ENCODE measurements around the gene ETV6.
"Not testable (repeated sequence)": the region's sequence is repeated elsewhere in the genome, so short reads cannot be mapped to it uniquely, and the experiment has no call there.

The ETV6 gene

DNA sequence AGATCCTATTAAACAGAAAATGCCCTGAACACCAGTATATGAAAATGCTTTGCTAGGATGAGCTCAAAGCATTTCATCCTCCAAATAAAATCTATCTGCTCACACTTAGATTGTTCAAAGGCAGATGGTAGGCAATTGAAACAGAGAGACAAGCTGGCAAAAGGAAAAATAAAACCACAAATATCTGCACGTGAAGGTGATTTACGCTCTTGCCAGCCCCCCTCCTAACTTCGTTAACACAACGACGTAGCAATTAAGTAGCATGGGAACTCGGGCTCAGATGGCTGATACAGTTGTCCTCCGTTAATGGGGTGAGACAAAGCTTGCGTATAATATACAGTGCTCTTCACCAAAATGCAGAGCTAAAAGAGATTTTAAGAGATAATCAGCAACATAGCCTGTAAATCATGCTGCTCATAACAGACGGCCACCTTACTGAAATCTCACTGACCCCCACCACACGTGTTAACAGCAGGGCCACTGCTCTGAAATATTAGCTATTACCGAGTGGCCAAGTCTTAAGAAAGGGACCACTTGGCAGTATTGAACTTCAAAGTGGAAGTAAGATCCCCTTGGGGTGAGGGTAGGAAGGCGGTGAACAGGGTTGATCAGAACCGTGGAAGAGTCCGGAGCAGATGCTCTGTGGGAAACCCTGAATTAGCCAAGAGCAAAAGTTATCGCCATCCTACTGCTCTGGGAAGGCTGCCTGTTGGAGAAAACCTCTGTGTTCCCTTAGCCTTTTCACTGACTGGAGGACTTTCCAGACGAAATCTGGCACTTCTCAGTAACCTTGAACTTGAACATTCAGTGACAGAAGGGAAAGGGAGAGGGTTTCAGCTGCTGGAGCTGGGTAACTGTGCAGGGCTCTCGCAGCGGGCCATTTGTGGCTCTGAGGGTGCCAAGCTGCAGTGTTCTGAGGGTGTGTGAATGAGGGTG, 23.1 kb downstream of the ETV6 start:
- no peak for DNase-seq

DNA sequence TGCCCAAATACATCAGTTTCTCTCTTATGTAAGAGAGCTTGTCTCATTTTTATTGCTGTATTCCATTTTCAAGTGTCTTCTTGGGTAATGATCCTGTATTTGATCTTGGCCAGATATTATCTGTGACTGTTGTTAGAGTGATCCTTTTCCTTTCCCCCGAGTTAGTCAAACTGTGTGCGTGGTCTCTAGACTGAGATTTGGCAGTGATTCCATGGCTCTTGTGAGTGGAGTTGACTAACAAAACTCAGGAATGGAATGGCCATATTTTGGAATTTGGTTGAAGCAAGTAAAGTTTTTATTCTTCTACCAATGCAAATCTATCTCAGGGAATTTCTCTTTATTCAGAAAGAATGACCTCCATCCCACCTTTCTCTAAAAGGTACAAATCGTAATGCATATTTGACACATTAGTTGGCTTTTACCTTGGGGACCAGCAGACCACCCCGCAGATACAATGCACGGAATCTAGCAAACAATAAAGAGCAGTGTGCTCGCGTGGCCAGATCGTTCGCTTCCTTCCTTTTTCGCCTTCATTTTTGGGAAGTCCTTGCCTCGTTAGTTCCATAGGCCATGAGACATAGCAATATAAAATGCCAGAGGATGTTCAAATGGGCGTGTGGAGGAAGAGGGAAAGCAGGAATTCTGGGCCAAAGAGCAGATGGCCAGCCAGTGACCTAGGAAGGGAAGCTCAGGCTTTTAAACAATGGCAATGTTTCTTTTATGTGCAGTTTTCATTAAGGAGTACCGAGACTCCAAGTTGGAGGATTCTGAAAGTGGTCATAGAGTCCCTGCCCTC, 24.4 kb downstream of the ETV6 start:
- no peak for DNase-seq

DNA sequence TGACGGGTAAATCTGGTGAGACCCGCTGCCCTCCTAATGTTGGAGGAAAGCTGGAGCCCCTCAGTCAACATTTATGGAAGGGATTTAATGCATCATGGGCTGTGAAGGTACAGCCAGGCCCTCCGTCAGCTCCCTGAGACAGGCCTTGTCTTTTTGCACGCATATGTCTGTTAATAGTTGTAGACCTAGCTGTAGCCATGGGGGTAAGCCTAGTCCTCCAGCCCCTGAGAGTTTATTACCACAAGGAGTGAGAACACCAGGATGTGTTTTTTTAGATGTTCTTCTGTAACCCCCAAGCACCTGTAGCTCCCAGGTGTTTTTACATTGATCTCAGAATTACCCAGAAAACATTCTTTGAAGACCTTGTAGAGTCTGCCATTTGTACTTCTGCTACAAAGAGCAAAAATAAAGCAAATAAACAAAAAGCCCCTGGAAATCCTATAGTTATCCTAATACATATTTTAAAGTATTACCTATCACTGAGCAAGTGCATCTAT, 25.5 kb downstream of the ETV6 start:
- no peak for DNase-seq

DNA sequence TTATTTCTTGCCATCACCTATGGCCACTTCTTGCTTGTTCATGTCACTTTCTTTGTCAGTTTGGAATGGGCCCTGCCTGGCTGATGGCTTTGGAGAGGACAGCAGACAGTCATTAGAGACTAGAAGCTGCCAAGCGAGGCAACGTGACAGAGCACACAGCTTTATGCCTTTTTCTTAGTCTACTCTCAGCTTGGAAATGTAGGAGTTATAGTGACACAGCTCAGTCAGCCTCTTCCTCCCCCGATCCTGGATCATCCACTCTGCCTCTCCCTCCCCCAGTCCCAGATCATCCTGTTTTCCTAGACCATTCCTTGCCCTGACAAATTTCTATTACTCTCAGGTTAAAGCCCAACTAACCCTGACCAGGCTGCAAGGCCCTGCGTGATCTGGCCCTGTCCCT, 26.6 kb downstream of the ETV6 start:
- no peak for DNase-seq

DNA sequence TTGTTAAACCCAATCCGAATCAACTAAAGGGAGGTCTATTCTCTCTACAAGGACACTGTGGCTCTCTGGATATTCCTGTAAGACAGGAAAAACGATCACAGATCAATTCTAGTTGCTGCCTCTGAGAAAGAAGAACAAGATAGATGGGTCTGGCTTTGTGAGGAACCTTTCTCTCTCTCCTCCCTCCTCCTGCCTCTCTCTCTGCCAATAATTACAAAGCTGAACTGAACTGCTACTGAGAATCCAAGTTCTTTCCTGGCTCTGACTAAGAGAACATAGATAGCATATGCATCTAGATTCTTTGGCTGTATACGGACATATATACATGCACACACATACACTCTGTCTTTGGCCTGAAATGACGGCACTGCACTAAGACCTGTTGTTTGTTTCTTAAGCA, 27.6 kb downstream of the ETV6 start:
- DNase-seq, result no peak

DNA sequence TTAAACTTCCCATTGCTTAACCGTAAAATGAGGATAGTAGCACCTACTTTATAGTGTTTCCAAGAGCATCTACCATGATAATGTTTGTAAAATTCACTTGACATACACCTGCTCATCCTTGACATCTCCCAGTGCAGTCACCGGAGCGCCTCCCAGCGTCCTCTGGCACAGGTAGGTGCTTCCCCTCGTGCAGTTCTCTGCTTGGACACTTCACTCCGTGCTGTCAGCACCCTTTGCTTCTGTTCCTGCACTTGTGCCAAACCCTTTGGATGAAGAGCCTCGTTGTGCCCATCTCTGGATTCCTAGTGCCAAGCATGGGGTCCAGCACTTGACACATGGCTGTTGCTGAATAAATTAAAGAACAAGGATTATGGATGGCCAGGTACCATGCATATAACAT, 28.3 kb downstream of the ETV6 start:
- DNase-seq, result peak; percentile 24

DNA sequence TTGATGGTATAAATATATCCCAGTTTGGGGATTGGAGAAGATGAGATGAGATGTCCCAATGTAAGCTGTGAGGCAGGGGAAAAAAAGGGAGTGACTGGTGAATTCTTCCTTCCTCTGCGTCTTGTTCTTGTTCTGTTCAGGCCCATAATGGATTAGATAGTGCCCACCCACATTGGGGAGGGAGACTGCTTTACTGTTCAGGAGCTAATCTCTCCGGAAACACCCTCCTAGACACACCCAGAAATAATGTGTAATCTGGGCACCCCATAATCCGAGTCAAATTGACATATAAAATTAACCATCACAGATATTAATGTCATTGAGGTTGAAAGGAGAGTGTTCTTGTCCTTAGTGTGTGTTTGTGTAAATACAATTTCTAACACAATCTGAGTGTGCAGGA, 29.3 kb downstream of the ETV6 start:
- no peak for DNase-seq

DNA sequence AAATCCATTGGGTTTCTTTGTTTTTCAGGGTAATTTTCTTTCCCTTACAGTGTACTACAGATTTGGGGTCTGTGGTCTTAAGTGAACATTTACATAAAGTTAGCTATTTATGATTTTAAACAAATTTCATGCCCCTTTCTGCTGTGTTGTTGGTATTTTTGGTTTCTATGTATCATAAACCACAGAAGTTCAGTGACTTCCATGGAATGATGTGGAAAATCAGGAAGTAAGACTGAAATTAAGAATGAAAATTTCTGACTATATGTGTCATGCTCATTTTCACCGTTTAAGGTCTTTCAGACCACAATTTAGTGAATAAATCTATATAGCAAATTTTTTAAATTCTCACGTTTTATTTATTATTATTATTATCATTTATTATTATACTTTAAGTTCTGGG, 31.7 kb downstream of the ETV6 start:
- no peak for DNase-seq

DNA sequence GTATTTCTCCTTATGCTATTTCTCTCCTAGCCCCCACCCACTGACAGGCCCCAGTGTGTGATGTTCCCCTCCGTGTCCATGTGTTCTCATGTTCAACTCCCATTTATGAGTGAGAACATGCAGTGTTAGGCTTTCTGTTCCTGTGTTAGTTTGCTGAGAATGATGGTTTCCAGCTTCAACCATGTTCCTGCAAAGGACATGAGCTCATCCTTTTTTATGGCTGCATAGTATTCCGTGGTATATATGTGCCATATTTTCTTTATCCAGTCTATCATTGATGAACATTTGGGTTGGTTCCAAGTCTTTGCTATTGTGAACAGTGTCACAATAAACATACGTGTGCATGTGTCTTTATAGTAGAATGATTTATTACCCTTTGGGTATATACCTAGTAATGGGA, 32.2 kb downstream of the ETV6 start:
- DNase-seq, result not testable (repeated sequence)

DNA sequence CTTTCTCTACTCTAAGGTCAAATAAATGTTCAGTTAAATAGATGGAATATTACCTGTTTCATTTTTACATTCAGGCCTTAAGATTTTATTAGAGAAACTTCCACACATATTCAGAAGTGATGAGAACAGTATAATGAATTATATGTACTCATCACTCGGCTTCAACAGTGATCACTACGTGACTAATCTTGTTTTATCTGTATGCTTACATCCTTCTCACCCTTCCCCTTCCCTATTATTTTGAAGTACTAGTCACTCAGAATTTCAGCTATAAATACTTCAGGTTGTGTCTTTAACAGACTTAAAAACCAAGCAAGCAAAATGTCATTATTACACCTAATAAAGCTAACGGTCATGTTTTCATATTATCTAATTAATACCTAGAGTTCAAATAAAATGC, 34.9 kb downstream of the ETV6 start:
- no peak for DNase-seq

DNA sequence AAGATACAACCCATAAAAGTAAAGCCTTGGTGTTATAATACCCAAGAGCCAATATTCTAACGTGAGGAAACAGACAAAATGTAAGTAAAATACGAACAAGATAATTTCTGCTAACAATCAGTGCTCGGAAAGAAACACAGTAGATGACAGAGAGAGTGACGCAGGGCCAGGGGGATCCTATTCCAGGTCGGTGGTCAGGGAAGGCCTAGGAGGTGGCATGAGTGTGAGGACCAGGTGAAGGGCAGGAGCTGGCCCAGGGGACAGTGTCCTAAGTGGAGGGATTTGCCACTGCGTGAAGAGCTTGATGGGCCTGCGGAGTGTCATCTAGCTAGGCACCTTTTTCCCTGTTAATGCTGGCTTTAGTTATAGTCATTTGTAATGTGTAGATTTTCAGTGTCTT, 35.3 kb downstream of the ETV6 start:
- DNase-seq, result no peak

DNA sequence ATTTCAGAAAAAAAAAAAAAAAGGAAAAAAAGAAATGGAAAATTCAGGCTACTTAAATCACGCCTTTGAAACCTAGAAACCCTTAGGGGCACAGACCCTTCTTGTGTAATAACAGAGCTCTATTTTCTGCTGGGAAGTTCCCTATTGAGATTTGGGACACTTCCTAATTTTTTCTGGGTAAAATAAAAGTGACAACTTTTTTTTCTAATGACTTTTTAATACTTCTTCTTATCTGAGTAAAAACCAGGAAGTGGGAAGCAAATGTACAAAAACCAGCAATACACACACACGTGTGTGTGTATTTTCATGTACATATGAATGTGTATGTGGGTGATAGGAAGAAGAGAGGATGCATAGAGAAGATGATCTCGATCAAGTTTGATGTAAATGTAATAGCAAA, 35.8 kb downstream of the ETV6 start:
- DNase-seq, result no peak

DNA sequence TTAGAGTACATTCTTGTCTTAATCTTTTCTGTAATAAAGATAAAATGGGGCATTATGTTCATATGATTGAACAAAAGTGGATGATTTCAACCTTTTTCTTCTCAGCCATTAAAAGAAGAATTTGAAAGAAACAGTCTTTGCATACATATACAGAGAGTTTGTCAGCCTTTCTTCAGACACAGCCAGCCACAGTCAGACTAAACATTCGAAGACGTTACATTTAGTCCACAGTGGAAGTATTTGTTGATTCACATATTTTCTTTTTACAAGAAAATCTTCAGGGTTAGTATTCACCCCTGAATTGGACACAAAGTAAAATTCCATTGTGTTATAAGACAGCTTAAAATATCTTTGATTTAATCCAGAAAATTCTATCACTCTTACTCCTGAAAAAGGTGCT, 36.2 kb downstream of the ETV6 start:
- DNase-seq, result no peak

DNA sequence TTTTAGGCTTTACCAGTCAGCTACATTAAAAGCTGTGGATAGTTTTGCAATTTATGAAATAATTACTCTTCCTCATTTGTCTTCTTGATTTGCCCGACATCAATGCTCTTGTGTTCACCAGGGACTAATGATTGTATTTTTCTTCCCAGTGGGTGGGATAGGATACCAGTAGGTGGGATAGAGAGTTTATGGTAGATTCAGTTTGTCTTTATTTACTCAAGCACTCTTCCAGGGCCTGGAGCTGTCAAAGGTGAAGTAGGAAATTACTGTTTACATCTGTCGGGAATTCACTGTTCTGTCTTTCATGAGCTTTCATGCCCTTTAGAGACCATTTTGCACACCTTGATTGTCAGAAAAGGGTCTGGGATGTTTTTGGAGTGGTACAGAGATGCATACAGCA, 36.6 kb downstream of the ETV6 start:
- no peak for DNase-seq

DNA sequence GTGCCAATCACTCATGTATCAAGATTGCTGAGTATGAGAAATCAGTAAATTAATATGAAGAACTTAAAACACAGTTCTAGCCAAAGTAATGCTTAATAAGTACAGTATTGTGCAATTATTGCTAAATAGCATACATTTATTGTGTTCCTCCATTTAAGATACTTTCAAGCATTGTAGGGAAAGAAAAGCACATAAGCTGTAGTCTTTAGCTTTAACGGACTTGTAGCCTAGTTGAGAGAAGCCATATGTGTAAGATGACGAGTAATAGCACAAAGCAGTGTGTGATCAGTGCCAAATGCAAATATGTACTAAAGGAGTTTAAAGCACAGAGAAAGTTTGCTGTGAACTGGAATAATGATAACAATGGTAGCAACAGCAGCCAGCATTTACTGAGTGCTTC, 38.1 kb downstream of the ETV6 start:
- DNase-seq, result no peak

DNA sequence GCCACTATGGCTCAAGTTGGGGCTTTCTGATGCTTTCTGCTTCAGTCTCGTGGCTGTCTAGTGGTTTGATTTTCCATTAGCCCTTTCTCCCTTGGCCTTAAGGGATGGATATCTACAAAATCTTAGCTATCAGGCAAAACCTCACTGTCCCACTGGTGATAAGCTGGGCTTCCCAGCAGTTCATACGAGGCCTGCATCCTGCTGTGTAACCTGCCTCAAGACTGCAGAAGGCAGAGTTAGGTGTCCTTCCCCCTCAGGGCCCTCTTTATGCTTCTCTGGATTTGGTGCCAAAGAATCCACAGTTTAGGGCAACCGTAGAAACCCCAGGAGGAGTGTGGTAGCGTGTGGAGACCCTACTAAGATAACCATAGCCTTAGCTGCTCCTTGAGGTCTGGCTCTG, 38.9 kb downstream of the ETV6 start:
- no peak for DNase-seq

DNA sequence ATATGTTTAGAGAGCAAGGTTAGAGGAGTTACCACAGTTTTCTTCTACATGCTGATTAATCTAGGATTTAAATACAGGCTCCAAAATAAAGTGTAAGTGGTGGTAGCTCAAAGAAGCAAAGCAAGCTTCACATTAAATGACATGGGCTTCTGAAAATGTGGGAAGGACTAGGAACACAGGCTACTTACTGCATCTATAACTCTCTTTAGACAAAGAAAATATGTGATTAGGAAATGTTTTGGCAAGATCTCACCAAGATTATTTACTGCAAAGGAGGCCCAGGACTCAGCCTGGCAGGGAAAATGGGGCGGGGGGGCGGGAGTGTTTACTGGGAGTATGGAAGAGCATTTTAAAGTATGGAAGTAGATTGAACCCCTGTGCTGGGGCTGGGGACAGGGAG, 39.4 kb downstream of the ETV6 start:
- no peak for DNase-seq

DNA sequence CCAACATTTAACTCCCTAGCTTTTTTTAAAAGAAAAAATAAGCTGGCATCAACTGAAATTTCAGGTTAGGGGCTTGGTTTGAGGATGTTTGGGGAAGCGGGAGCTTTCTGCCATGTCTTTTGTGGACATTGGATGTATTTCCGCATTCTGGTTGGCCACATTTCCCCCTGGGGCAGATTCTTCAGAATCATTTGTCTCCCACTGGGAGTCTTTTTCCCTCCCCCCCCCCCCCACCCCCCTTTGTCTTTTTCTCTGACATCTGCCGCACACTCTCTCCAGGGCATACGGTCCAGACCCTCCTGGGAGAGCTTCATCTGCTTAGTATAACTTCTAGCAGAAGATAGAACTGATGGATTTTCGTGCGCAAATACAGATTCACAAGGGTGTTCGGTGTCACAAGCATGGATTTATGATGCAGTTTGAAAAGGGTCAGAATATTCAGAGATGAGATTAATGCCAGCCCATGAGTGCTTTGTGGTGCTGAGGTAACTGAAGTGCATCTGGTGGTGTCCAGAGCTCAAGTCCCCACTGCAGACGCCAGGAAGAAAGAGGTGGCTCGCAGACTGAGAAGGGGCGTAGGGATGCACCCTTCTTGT, 40.2 kb downstream of the ETV6 start:
- DNase-seq, result no peak

DNA sequence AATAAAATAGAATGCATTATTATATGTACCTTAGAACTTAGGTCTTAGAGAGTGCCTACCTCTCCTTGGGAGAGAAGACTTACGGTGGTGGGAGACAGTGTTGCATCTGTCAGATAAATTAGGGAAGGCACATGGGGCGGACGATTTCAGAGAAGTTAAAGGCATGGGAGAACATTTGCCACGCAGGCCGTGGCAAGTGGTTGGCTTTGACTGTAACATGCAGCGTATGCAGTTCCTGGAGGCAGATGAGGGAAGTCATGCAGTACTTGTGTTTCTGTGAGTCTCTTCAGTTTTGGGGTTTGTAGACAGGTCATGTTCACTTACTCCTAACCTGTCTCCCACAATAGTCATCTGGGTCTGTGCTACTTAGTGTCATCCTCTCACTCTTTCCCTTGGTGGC, 43.6 kb downstream of the ETV6 start:
- DNase-seq, result no peak

DNA sequence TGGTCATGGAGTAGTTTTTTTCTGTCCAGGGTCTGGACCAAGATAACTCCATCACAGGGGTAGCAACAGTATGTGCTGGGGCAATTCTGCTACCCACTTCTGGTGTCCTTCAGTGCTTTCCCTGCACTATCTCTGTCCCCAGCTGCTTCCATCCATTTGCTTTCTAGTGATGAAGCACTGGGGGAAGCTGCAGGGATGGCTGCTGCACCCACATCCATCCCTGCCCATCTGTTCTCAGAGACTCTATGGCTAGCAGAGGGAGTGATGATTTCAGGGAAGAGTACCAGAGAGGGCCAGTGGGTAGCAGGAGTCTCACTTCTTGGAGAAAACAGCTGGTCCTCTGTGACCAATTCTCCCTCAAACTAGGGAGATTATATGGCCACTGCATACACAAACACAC, 44.1 kb downstream of the ETV6 start:
- DNase-seq, result no peak

DNA sequence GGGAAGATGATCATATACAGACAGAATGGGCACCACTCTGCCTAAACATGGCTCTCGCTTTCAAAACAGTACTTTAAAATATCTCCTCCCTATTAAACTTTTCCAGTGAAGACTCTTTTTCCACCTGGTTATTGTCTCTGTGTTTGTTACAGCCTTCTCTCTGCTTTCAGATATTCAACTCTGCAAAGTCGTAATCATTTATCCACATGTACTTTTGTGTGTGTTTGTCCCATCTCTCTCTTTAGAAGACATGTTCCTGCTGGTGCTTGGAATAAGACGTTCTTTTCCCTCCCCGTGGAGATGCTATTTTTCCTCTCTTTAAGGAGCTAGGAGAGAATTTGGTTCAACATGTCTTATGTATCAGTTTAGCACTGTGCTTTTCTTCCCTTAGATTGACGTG, 45.1 kb downstream of the ETV6 start:
- DNase-seq, result no peak

DNA sequence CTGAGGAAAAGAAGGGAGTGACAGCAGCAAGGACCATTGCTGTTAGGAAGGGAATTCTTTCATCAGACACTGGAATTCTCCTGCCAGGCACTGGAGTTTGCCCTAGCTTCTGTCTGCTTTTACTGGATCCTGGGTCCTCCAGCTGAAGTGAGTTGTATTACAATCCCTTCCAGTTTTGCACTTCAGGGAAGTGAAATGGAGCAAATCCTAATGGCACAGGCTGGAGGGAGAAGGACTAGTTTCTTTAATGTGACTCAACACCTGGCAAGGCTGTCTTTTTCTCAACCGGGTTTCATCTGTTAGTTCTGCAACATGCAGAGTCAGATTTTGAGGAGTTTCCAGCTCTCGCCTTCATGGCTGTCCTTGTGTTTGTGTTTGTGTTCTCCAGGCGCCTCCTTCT, 45.8 kb downstream of the ETV6 start:
- DNase-seq, result no peak

DNA sequence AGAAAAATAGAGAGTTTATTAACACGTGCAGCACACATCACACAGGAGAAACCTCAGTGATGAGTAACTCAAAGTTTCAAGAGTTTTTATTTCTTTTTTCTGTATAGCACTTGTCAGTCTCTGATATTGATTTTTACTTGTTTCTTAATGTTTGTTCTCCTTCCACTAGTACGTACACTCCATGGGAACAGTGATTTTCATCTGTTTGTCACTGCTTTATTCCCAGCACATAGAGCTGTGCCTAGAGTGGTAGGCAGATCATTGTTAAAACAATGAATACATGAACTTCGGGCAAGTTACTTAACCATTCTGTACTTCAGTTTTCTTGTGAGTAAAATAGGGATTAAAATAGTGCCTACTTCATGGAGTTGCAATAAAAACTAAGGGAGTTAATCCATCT, 46.6 kb downstream of the ETV6 start:
- no peak for DNase-seq

DNA sequence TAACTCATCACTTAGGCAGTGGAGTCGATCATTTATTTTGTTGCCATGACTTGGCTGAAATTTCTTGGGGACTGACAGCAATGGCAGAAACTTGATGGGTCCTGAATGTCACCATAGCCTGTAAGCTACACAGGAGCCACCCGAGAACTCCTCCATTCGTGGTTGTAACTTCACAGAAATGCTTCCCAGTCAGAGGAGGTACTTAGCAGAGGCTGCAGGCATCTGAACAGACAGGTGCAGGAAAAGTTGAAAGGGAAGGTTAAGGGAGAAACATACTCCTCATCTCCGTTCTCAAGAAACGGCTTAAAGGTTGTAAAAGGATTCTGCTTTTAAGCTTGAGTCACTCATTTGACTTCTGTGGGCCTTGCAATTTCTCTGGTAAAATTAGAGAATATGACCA, 47.7 kb downstream of the ETV6 start:
- no peak for DNase-seq
